Thyroid gland (tissue), 4 donors: Measurements from ENCODE around the gene PHC2.

Source experiments
- POLR2A ChIP-seq, 2 donors: fragments of 450-650 bp; IDR thresholded peaks; one replicate each; pipeline ENCODE4 v1.6.1; 2017; ENCODE audit warnings: antibody characterized with exemption in 2 of 2, mild to moderate bottlenecking in 2 of 2, moderate library complexity in 1 of 2
- TF ChIP-seq, protein P1 (sequence below), 6 experiments: fragments of 200-600 bp in 3 of 6; fragments of 450-650 bp in 3 of 6; sonication (generic) in 3 of 6; IDR thresholded peaks; one replicate each; pipeline ENCODE4 v1.5.1; 2016 to 2019; ENCODE audit warnings: antibody characterized with exemption in 6 of 6, mild to moderate bottlenecking in 2 of 6, inconsistent platforms in 1 of 6, moderate library complexity in 1 of 6

DNA sequence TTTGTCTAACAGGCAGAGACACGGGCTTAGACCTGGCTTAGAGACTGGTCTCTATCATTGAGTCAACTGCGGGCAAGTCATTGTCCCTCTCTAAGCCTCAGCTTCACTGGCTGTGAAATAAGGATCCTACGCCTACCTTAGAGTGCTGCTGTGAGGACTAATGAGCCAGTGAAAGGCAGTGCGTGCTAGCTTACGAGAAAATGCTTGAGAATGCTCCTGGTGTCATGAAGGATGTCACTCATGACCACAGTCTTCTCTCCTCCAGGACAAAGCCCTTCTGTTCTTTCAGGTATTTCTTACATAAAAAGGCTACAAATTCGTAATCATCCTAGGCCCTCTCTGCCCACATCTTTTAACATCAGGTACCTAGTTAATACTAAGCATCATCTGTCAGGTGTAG, 93.5 kb downstream of the PHC2 start:
- TF ChIP-seq POLR2A (IDR thresholded peaks at IDR 0.05), result no peak
- TF ChIP-seq, protein P1, sequence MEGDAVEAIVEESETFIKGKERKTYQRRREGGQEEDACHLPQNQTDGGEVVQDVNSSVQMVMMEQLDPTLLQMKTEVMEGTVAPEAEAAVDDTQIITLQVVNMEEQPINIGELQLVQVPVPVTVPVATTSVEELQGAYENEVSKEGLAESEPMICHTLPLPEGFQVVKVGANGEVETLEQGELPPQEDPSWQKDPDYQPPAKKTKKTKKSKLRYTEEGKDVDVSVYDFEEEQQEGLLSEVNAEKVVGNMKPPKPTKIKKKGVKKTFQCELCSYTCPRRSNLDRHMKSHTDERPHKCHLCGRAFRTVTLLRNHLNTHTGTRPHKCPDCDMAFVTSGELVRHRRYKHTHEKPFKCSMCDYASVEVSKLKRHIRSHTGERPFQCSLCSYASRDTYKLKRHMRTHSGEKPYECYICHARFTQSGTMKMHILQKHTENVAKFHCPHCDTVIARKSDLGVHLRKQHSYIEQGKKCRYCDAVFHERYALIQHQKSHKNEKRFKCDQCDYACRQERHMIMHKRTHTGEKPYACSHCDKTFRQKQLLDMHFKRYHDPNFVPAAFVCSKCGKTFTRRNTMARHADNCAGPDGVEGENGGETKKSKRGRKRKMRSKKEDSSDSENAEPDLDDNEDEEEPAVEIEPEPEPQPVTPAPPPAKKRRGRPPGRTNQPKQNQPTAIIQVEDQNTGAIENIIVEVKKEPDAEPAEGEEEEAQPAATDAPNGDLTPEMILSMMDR (IDR thresholded peaks at IDR 0.05), result no peak
